ENCODE results near the gene RAPGEF1.

DNA sequence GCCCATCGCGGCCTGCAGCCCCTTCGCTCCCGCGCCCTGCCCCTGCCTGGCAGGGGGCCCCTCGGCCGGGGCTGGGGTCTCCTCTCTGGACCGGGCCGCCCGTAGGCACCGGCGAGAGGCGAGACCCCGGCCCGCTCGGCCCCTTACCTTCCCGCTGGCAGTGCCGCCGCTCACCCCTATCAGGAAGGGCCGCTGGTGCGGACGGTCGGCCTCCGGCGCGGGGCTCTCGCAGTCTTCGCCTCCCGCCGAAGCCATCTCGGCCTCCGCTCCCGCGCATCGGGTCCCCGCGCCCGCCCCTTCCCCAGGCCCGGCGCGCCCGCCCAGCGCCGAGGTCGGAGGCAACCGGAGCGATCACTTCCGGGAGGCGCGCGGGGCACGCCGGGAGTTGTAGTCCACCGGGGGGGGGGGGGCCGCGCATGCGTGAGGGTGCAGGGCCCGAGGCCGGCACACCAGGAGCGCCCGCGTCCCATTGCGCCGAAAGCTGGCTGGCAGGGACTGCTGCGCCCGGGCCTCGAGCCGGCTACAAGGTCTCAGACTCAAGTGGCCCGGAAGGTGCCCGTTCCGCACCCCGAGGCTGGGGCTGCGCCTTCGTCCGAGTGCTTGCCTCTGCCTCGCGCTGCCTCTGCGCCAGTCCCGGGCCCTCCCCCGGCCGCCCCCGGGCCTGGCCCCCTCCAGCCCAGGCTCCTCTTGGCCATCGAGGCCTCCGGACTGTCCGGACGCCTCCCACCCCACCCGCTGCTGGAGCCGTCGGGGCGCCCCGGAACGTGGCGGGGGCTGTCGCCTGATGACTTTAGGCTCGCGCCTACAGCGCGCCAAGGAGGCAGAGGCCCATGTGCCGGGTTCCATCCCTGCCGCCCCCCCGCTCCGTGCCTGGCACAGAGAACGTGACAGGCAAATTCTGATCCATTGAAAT lies 208.7 kb downstream of the RAPGEF1 start, which contains the start of gene UCK1:
- TF ChIP-seq YY1 (IDR thresholded peaks at IDR 0.05; ENCODE audit: insufficient read depth, insufficient read length): no peak
- TF ChIP-seq ZNF274 (IDR thresholded peaks at IDR 0.05; ENCODE audit: low read depth, low read length): no peak

All from NT2/D1 (cell line).